GM19023 (cell line): Measurements from ENCODE around the gene MSH2.
"Not testable (repeated sequence)": the region's sequence is repeated elsewhere in the genome, so short reads cannot be mapped to it uniquely, and the experiment has no call there.

Experiments used
- ATAC-seq: cut with Tn5 transposase; IDR thresholded peaks from one replicate; pipeline ENCODE4 v1.9.1; 2021; ENCODE audit warnings: mild to moderate bottlenecking, moderate library complexity; ENCODE audit not compliant: unreplicated experiment

Gene MSH2

GRCh38 chr2:47471429-47472116 lies 68.6 kb downstream of the MSH2 start:
- no peak for ATAC-seq

DNA sequence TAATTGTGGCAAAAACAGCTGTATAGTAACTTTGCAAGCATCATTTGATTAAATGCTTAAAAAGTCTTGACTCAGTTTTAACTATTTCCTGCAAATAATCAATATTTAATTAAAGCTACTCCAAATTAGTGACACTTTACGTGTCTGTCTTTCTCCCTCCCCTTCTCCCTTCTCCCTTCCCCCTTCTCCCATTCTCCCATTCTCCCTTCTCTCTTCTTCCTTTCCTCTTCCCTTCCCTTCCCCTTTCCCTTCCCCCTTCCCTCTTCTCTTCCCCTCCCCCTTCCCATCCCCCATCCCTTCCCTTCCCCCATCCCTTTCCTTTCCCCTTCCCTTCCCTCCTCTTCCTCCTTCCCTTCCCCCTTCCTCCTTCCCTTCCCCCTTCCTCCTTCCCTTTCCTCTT lies 76.9 kb downstream of the MSH2 start:
- no peak for ATAC-seq

DNA sequence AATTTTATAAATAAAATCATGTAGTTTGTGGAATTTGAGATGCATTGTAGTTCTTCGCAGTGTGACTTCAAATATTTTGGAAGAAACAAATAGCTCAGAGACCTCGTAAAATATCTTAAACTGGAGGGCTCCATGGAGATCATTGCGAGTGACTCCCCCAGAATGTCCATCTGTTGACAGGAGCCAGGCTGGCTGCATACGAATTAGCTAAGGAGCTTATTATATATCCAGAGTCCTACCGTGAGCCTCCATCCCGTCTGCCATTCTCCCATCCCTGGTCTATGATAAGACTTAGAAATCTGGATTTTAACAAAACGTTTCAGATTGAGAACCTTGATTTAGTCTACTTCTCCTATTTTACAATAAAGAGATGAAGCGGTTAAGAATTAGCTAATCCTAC lies 80.2 kb downstream of the MSH2 start:
- no peak for ATAC-seq

DNA sequence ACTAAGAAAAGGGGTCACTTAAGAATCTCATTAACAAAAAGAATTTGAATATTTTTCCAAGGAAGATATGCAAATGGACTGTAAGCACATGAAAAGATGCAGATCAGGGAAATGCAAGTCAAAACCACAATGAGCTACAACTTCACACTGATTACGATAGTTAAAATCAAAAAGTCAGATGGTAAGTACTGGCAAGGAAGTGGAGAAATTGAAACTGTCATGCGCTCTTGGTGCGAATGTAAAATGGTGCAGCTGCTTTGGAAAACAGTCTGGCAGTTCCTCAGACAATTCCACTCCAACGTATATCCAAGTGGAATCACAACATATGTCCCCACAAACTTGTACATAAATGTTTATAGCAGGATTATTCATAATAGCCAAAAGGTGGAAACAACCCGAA lies 81.4 kb downstream of the MSH2 start:
- ATAC-seq, result no peak

DNA sequence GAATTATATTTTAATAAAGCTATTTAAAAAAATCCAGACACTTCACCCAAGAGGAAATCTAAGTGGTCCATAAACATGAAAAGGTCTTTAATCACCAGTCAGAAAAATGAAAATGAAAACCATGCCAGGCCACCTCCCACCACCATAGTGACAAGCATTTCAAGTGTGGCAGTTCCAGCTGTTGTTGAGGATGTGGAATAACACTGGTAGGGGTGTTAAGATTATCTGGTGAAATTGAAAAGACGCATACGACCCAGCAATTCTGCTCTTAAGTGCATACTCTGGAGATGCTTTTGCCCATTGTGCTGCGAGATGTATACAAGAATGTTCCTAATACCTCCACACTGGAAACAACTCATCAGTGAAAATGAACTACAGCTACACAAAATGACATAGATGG lies 82.2 kb downstream of the MSH2 start:
- no peak for ATAC-seq

DNA sequence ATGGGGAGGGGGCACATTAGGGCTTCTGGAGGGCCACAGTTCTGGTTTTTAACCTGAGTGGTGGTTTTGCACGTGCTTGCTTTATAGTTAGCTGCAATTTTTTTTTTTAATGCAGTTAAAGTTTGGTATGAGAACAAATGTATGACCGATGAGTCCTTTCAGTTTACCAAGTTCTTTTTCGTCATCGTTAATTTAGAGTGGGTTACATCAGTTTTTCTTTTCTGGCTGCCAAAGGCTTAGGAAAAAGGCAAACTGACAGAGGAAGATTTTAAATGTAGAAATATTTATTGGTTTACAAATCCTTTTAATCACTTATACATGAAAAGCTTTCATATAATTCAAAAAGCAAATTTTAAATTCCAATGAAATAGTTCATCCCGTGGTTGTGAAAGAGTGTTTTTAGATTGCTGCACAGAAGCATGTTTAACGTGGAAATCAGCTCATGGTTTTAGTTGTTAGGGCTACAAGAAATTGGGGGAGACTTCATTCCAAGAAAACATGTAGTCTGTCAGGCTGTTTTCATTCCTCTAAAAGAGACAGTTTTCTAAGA lies 82.9 kb downstream of the MSH2 start:
- ATAC-seq, result no peak

- no peak for ATAC-seq
Observed at GRCh38 chr2:47486841-47487497, 84.0 kb downstream of the MSH2 start.

- no peak for ATAC-seq
Observed at GRCh38 chr2:47487498-47487875, 84.5 kb downstream of the MSH2 start.

GRCh38 chr2:47488870-47489584 lies 86.1 kb downstream of the MSH2 start:
- ATAC-seq, result no peak

GRCh38 chr2:47490406-47490805 lies 87.5 kb downstream of the MSH2 start:
- ATAC-seq, result no peak

DNA sequence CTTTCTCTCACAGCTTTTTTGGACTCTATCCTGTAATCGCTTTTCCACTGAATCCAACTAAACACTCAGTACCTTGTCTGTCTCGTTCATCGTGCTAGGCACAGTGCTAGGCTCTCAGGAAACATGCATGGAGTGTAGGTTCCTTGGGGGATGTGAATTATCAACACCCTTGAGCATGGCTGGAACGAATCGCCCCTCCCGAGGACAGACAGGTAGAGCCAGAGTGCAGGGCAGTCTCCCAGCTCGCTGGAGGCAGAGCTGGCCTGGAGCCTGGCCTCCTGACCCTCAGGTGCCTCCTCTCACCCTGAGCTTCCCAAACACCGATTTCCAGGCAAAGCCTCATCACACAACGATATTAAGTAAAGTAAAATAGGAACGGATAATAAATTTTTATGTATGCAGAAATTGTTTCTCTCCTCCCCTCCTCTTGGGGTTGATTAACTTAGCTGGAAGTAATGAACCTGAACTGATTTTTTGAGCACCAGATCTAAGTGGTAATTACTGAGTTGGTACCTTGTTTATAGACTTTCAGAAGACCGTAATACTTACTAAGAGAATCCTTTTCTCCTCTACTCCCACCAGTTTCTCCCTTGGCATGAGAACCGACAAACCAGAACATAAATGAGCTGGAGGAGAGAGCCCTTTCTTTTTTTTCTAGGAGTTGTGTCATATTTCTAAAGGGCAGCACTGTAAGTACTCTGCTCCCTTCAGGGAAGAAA lies 90.5 kb downstream of the MSH2 start:
- ATAC-seq, result no peak

- no peak for ATAC-seq
Observed at GRCh38 chr2:47494267-47495130, 91.5 kb downstream of the MSH2 start.

GRCh38 chr2:47497843-47498460 lies 95.0 kb downstream of the MSH2 start:
- no peak for ATAC-seq

DNA sequence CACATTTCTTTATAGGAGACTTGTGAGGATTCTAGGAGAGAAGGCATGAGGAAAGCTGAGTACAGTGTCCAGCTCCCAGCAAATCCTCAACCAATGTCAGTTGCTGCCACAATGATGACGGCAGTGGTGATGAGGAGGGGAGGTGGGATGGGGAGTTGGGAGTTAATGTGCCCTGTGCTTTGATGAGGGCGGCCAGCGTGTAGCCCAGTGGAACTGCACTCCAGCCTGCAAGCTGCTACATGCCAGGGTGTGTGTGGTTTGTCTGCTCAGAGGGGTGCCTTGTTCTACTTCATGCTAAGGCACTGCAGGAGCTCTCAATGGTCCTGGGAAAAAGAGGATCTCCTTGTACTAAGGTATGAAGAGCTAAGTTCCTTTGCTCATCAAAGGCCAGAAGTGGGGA lies 96.1 kb downstream of the MSH2 start:
- ATAC-seq, result no peak

- ATAC-seq, result no peak
Observed at GRCh38 chr2:47499621-47500309, 96.8 kb downstream of the MSH2 start.

- ATAC-seq, result no peak
Observed at GRCh38 chr2:47501374-47502200, 98.6 kb downstream of the MSH2 start.

- not testable (repeated sequence) for ATAC-seq
Observed at GRCh38 chr2:47502498-47502897, 99.5 kb downstream of the MSH2 start.

DNA sequence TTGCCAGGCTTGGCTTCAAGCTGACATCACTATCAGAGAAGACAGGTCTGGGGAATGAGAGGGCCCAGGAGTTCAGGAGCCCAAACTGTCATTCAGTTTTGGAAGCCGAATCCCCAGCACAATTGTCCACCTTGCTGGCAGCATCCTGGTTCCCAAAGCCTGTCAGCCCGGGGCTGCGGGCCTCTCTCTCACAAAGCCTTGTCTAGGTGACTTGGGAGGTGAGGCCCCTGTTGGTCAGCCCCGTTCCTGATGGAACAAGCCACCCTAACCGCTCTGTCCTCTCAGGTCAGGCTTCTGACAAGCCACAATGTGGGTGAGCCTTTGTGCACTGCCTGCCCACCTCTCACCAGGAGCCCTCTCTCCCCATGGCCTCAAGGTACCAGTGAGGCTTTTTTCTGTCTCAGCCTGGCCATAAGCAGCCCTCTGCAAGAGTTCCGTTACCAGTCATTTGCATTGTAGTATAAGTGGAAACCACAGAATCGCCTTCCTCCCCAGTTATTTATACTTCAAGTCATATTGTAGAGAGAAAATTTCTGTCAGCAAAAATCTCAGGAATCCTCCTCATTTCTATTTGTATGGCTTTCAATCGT lies 100.6 kb downstream of the MSH2 start:
- peak; percentile 79 for ATAC-seq
